SK-N-SH (cell line): ENCODE data around the gene INTS12. TPM values are rescaled to one million over a fixed set of nuclear protein-coding genes. Genes with fewer than 3 reads are reported as not detected.

Experiments
- CTCF ChIA-PET: fragments of 300-600, 350-600 bp; formaldehyde crosslinking; extraction: SDS; loops from one replicate; lab custom pipeline; 2021; lab: Yijun Ruan, JAX
- POLR2A ChIA-PET: fragments of 350-600 bp; sonication (Branson Sonifier 250); formaldehyde crosslinking; extraction: SDS; loops from one replicate; lab custom pipeline; 2020; ENCODE audit warnings: antibody characterized with exemption, inconsistent platforms; lab: Yijun Ruan, JAX
- DNase-seq: peaks from one replicate; pipeline ENCODE4 v3.0.0; 2012
- H2AFZ ChIP-seq: fragments of 200-600 bp; sonication (generic); 2 replicates; pipeline ENCODE4 v1.8.1; 2016; ENCODE audit warnings: antibody characterized with exemption, mild to moderate bottlenecking, low read depth
- H3F3A ChIP-seq: fragments of 200-600 bp; sonication (generic); replicated peaks from 2 replicates; pipeline ENCODE3; 2016; ENCODE audit warnings: antibody characterized with exemption, mild to moderate bottlenecking; ENCODE audit not compliant: insufficient read depth
- H3K27ac ChIP-seq, 2 experiments: fragments of 200-500 bp in 1 of 2; fragments of 200-600 bp in 1 of 2; sonication (Bioruptor generic) in 1 of 2; sonication (generic), shearing (Covaris generic) in 1 of 2; 2 replicates each; pipeline versions ENCODE4 v1.5.1 to v1.6.1; 2014 to 2016; ENCODE audit warnings: low read depth in 2 of 2, inconsistent platforms in 1 of 2, low read length in 1 of 2, mild to moderate bottlenecking in 1 of 2, mixed read lengths in 1 of 2
- H3K27me3 ChIP-seq: fragments of 200-600 bp; sonication (generic), shearing (Covaris generic); 2 replicates; pipeline ENCODE4 v1.6.1; 2016; ENCODE audit warnings: mixed run types; ENCODE audit not compliant: insufficient read depth
- H3K36me3 ChIP-seq, 2 experiments: fragments of 200-500 bp in 1 of 2; fragments of 200-600 bp in 1 of 2; sonication (Bioruptor generic) in 1 of 2; sonication (generic) in 1 of 2; replicated peaks in 1 of 2; 2 replicates each; pipeline versions ENCODE3 to v1.5.1; 2014 to 2016; ENCODE audit warnings: low read length in 1 of 2, mild to moderate bottlenecking in 1 of 2; ENCODE audit not compliant: insufficient read depth in 2 of 2, control insufficient read depth in 1 of 2
- H3K4me1 ChIP-seq, 2 experiments: fragments of 200-500 bp in 1 of 2; fragments of 200-600 bp in 1 of 2; sonication (Bioruptor generic) in 1 of 2; sonication (generic), shearing (Covaris generic) in 1 of 2; 2 replicates each; pipeline versions ENCODE4 v1.5.1 to v1.6.1; 2014 to 2016; ENCODE audit warnings: low read depth in 1 of 2, low read length in 1 of 2, mixed run types in 1 of 2; ENCODE audit not compliant: insufficient read depth in 2 of 2, control insufficient read depth in 1 of 2
- H3K4me2 ChIP-seq: fragments of 200-600 bp; sonication (generic), shearing (Covaris generic); 2 replicates; pipeline ENCODE4 v1.6.1; 2017; ENCODE audit warnings: mixed run types
- H3K4me3 ChIP-seq, 2 experiments: fragments of 200-500 bp in 1 of 2; fragments of 200-600 bp in 1 of 2; sonication (Bioruptor generic) in 1 of 2; sonication (generic), shearing (Covaris generic) in 1 of 2; 2 replicates each; pipeline versions ENCODE4 v1.5.1 to v1.8.1; 2014 to 2016; ENCODE audit warnings: low read depth in 2 of 2, inconsistent platforms in 1 of 2, low read length in 1 of 2, mild to moderate bottlenecking in 1 of 2, mixed read lengths in 1 of 2, moderate library complexity in 1 of 2
- H3K79me2 ChIP-seq: fragments of 200-600 bp; sonication (generic); 2 replicates; pipeline ENCODE4 v1.8.1; 2017; ENCODE audit warnings: mild to moderate bottlenecking; ENCODE audit not compliant: insufficient read depth
- H3K9ac ChIP-seq: fragments of 200-600 bp; sonication (generic); 2 replicates; pipeline ENCODE4 v1.6.1; 2017; ENCODE audit warnings: mixed run types
- H3K9me2 ChIP-seq: fragments of 200-600 bp; sonication (generic); 2 replicates; pipeline ENCODE4 v1.6.1; 2017; ENCODE audit warnings: mixed run types
- H3K9me3 ChIP-seq: fragments of 200-600 bp; sonication (generic); 2 replicates; pipeline ENCODE4 v1.6.1; 2017; ENCODE audit warnings: mixed run types, mild to moderate bottlenecking, moderate library complexity
- H4K20me1 ChIP-seq: fragments of 200-600 bp; sonication (generic); 2 replicates; pipeline ENCODE4 v1.6.1; 2017; ENCODE audit warnings: mild to moderate bottlenecking, mixed run types; ENCODE audit not compliant: insufficient read depth
- CHD2 ChIP-seq: fragments of 150-350 bp; IDR thresholded peaks from 2 replicates; pipeline ENCODE4 v1.6.1; 2018; ENCODE audit warnings: low read length; ENCODE audit not compliant: partially characterized antibody
- ELF1 ChIP-seq: IDR thresholded peaks from 2 replicates; pipeline ENCODE4 v1.4.0; 2012
- EZH2phosphoT487 ChIP-seq: fragments of 200-600 bp; sonication (generic); IDR thresholded peaks from 2 replicates; pipeline ENCODE4 v1.6.1; 2017; ENCODE audit warnings: low read depth, mixed run types, mild to moderate bottlenecking, antibody characterized with exemption, moderate library complexity, borderline replicate concordance
- FOXJ3 ChIP-seq: sonication (generic); formaldehyde crosslinking; IDR thresholded peaks from 2 replicates; pipeline ENCODE4 v1.5.1; 2020; ENCODE audit warnings: mild to moderate bottlenecking, missing genetic modification reagents
- FOXM1 ChIP-seq: IDR thresholded peaks from 2 replicates; pipeline ENCODE4 v1.4.0; 2012; ENCODE audit warnings: low read depth, mild to moderate bottlenecking
- GABPA ChIP-seq: IDR thresholded peaks from 2 replicates; pipeline ENCODE4 v1.4.0; 2012; ENCODE audit warnings: low read depth, mild to moderate bottlenecking
- MEF2A ChIP-seq: IDR thresholded peaks from 2 replicates; pipeline ENCODE4 v1.4.0; 2012; ENCODE audit warnings: low read depth, borderline replicate concordance
- MXI1 ChIP-seq: IDR thresholded peaks from 2 replicates; pipeline ENCODE4 v1.6.1; 2012; ENCODE audit warnings: mild to moderate bottlenecking, low read depth, low read length, improper control_type of control experiment
- NFIC ChIP-seq: IDR thresholded peaks from 2 replicates; pipeline ENCODE4 v1.4.0; 2012; ENCODE audit warnings: borderline replicate concordance
- NRF1 ChIP-seq: IDR thresholded peaks from 2 replicates; pipeline ENCODE4 v1.6.1; 2012; ENCODE audit warnings: low read depth, mild to moderate bottlenecking, low read length
- POLR2AphosphoS5 ChIP-seq: IDR thresholded peaks from 2 replicates; pipeline ENCODE4 v1.6.1; 2012; ENCODE audit warnings: low read depth, low read length
- RAD21 ChIP-seq: IDR thresholded peaks from 2 replicates; pipeline ENCODE4 v1.6.1; 2012; ENCODE audit warnings: mild to moderate bottlenecking, low read length
- RCOR1 ChIP-seq: fragments of 150-350 bp; IDR thresholded peaks from 2 replicates; pipeline ENCODE4 v1.6.1; 2017; ENCODE audit warnings: antibody characterized with exemption, low read length
- RFX5 ChIP-seq: IDR thresholded peaks from 2 replicates; pipeline ENCODE4 v1.6.1; 2012; ENCODE audit warnings: mild to moderate bottlenecking, improper control_type of control experiment, low read length
- SIN3A ChIP-seq: IDR thresholded peaks from 2 replicates; pipeline ENCODE4 v1.6.1; 2012; ENCODE audit warnings: low read depth, mild to moderate bottlenecking, low read length, moderate library complexity, borderline replicate concordance
- TAF1 ChIP-seq: IDR thresholded peaks from 2 replicates; pipeline ENCODE4 v1.6.1; 2012; ENCODE audit warnings: low read depth, mild to moderate bottlenecking, low read length, moderate library complexity, borderline replicate concordance
- YY1 ChIP-seq: IDR thresholded peaks from 2 replicates; pipeline ENCODE4 v1.4.0; 2012; ENCODE audit warnings: low read depth, mild to moderate bottlenecking
- WGBS: methylation state at CpG from one replicate; pipeline ENCODE4 v1.1.6; 2017; ENCODE audit warnings: low lambda C conversion rate; 5-methylcytosine and 5-hydroxymethylcytosine counted together
- polyA plus RNA-seq, 3 experiments: library from polyadenylated mRNA; depleted of rRNA; stranded (reverse); fragments of >200 nt; gene quantifications; 2 replicates each; pipeline ENCODE4 v1.2.3, GENCODE V29; 2012
- TF ChIP-seq, protein P1 (sequence below): IDR thresholded peaks from 2 replicates; pipeline ENCODE4 v1.4.0; 2012; ENCODE audit warnings: low read depth, borderline replicate concordance
- TF ChIP-seq, protein P2 (sequence below): IDR thresholded peaks from 2 replicates; pipeline ENCODE4 v1.4.0; 2012; ENCODE audit warnings: low read depth, borderline replicate concordance
- TF ChIP-seq, protein P3 (sequence below): fragments of 150-350 bp; IDR thresholded peaks from 2 replicates; pipeline ENCODE4 v1.6.1; 2017; ENCODE audit warnings: antibody characterized with exemption, low read length, low read depth, borderline replicate concordance
- TF ChIP-seq, protein P4 (sequence below): fragments of 150-350 bp; IDR thresholded peaks from 2 replicates; pipeline ENCODE4 v1.6.1; 2016; ENCODE audit warnings: mild to moderate bottlenecking, low read depth, low read length

INTS12 gene
- polyA plus RNA-seq, 1 of the 3 experiments (the other 2 are of a cell fraction): 25.1 TPM

DNA sequence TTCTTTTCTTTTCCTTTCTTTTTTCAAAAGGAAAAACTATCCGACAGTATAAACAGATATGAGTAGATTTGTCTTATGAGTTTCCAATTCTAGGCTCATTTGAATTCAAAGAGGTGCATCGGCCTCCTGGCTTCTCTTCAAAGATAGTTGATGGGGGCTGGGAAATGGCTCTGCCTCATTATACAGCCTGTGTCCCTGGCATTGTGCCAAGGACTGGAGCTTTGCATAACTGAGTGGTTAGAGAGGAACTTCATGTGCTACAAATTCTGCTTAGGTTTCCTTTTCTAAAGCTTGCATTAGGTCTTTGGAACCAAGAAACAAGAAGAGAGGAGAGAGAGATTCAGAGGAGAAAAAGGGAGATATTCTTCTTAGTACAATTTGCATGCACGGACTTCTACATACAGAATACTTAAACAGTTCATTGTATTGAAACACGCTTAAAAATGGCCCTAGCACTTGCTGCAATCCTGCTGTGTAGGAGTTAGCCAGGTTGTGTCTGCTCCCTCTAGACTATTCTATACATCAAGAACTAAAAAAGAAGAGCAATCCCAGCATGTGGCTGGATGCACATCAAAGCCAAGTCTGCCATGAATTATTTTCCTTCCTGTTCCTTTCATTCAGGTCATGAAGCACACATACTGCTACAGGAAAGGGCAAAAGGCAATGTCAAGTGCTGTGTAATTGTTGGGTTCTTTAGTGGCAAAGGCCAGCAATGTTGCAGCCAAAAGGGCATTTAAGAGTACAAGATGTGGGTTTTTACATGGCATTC lies 70.9 kb downstream of the INTS12 start:
- H3K4me3 ChIP-seq: no peak overlapping the region
- no peaks in the 10 kb centered on the region for H3K9me2 ChIP-seq
- no peaks in the 10 kb centered on the region for H3K27me3 ChIP-seq
- CTCF ChIA-PET: no interaction called here
- no peaks in the 10 kb centered on the region for H3F3A ChIP-seq
- H3K4me2 ChIP-seq: no peak overlapping the region
- TF ChIP-seq NRF1 (no peak), NFIC (peak; percentile 58; the same call in 1 of the 2 replicates)
- no peaks in the 10 kb centered on the region for H3K36me3 ChIP-seq
- no peak overlapping the region; the same call in 1 of the 2 replicates for H2AFZ ChIP-seq
- H3K27ac ChIP-seq: no peak overlapping the region
- H3K9me3 ChIP-seq: no peaks in the 10 kb centered on the region
- H3K4me1 ChIP-seq: peaks cover 0 to 4% of the 10 kb centered on the region in 2 experiments; a peak in 3 of 4 replicates
- H3K9ac ChIP-seq: no peak overlapping the region
- POLR2A ChIA-PET: no interaction called here
- WGBS: 70% methylated on average over 4 of the region's 4 CpGs
- peak; percentile 4 for DNase-seq
- H3K79me2 ChIP-seq: no peaks in the 10 kb centered on the region
- no peaks in the 10 kb centered on the region for H4K20me1 ChIP-seq

DNA sequence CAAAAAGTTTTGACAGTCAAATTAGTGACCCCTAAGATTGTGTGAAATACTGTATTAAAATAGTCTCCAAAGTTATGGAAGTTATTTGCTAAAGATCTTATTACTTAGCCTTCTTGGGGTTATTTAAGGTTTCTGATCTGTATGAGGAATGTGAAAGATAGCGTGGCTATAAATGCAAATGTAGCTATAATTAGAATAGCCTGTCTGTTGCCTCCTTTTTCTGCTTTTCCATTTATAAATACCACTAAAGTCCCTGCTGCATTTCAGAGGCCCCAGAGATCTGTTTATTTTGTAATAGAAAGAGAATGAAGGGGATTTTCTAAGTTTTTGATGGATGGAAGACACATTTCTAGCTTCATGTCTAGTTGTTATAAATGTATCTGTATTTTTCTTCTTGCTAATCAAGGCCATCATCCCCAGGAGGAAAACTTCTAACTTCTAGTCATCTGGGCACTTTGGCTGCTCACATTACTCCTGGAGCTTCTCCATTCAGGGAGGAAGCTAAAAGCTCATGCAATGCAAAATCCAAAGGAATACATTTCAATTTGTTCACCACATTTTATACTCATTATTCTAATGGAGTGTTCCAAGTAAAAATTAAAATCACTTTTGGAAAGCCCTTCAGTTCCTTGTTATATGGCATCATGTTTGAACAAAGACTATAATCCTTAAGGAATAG lies 73.9 kb downstream of the INTS12 start:
- WGBS: 45% methylated on average over 1 of the region's 1 CpG
- Histone ChIP-seq H3K27ac (peak overlapping the region in 1 of 2 experiments; percentile 28; a peak in 2 of 4 replicates), H3K4me1 (peaks cover 0 to 4% of the 10 kb centered on the region in 2 experiments; a peak in 3 of 4 replicates), H3K79me2 (no peaks in the 10 kb centered on the region), H3K4me3 (no peak overlapping the region), H3K4me2 (no peak overlapping the region; the same call in 1 of the 2 replicates), H2AFZ (peak overlapping the region; percentile 40; the same call in 1 of the 2 replicates), H3K27me3 (no peaks in the 10 kb centered on the region), H4K20me1 (no peaks in the 10 kb centered on the region), H3K36me3 (no peaks in the 10 kb centered on the region), H3K9ac (no peak overlapping the region), H3K9me3 (no peaks in the 10 kb centered on the region), H3F3A (no peaks in the 10 kb centered on the region), H3K9me2 (no peaks in the 10 kb centered on the region)
- no peak for DNase-seq
- TF ChIP-seq ELF1 (no peak), RFX5 (no peak), RCOR1 (no peak), MEF2A (no peak), RAD21 (no peak), EZH2phosphoT487 (no peak), CHD2 (no peak), YY1 (no peak), SIN3A (no peak), POLR2AphosphoS5 (no peak), MXI1 (no peak), GABPA (no peak), FOXJ3 (CRISPR knock-in tag) (no peak), TAF1 (no peak), FOXM1 (no peak)
- TF ChIP-seq, protein P1, sequence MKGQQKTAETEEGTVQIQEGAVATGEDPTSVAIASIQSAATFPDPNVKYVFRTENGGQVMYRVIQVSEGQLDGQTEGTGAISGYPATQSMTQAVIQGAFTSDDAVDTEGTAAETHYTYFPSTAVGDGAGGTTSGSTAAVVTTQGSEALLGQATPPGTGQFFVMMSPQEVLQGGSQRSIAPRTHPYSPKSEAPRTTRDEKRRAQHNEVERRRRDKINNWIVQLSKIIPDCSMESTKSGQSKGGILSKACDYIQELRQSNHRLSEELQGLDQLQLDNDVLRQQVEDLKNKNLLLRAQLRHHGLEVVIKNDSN: no peak
- TF ChIP-seq, protein P2, sequence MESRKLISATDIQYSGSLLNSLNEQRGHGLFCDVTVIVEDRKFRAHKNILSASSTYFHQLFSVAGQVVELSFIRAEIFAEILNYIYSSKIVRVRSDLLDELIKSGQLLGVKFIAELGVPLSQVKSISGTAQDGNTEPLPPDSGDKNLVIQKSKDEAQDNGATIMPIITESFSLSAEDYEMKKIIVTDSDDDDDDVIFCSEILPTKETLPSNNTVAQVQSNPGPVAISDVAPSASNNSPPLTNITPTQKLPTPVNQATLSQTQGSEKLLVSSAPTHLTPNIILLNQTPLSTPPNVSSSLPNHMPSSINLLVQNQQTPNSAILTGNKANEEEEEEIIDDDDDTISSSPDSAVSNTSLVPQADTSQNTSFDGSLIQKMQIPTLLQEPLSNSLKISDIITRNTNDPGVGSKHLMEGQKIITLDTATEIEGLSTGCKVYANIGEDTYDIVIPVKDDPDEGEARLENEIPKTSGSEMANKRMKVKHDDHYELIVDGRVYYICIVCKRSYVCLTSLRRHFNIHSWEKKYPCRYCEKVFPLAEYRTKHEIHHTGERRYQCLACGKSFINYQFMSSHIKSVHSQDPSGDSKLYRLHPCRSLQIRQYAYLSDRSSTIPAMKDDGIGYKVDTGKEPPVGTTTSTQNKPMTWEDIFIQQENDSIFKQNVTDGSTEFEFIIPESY: no peak
- TF ChIP-seq, protein P3, sequence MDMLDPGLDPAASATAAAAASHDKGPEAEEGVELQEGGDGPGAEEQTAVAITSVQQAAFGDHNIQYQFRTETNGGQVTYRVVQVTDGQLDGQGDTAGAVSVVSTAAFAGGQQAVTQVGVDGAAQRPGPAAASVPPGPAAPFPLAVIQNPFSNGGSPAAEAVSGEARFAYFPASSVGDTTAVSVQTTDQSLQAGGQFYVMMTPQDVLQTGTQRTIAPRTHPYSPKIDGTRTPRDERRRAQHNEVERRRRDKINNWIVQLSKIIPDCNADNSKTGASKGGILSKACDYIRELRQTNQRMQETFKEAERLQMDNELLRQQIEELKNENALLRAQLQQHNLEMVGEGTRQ: no peak
- TF ChIP-seq, protein P4, sequence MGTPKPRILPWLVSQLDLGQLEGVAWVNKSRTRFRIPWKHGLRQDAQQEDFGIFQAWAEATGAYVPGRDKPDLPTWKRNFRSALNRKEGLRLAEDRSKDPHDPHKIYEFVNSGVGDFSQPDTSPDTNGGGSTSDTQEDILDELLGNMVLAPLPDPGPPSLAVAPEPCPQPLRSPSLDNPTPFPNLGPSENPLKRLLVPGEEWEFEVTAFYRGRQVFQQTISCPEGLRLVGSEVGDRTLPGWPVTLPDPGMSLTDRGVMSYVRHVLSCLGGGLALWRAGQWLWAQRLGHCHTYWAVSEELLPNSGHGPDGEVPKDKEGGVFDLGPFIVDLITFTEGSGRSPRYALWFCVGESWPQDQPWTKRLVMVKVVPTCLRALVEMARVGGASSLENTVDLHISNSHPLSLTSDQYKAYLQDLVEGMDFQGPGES: no peak
- CTCF ChIA-PET: interaction anchor here (1.1 to 1.5 kb wide), 2 partner anchors 32 to 93 kb away, joined by 3 to 4 read pairs; no protein-coding TSS in a partner anchor
- POLR2A ChIA-PET: no interaction called here
